GM23338 (cell line): Measurements from ENCODE around the gene MAP2K1. TPM values are rescaled to one million over a fixed set of nuclear protein-coding genes. Genes with fewer than 3 reads are reported as not detected.

Source experiments
- ATAC-seq: fragments of 200-7000 bp; cut with Tn5 transposase; 3 replicates; pipeline ENCODE4 v1.9.1; 2020
- DNase-seq: peaks from one replicate; pipeline ENCODE4 v3.0.0-alpha.2; 2015; ENCODE audit warnings: low spot score
- H2AFZ ChIP-seq: fragments of 200-600 bp; sonication (generic); 2 replicates; pipeline ENCODE4 v1.8.0; 2016; ENCODE audit warnings: antibody characterized with exemption, mild to moderate bottlenecking, moderate library complexity
- H3F3A ChIP-seq: fragments of 200-600 bp; sonication (generic); replicated peaks from 2 replicates; pipeline ENCODE4 v1.8.0; 2017; ENCODE audit warnings: antibody characterized with exemption, mixed run types, low read depth
- H3K27ac ChIP-seq: fragments of 200-600 bp; sonication (generic); 2 replicates; pipeline ENCODE4 v1.6.1; 2016; ENCODE audit warnings: low read depth
- H3K27me3 ChIP-seq: fragments of 200-600 bp; sonication (generic); 2 replicates; pipeline ENCODE4 v1.8.0; 2016; ENCODE audit warnings: mild to moderate bottlenecking, mixed run types, moderate library complexity; ENCODE audit not compliant: insufficient read depth
- H3K36me3 ChIP-seq: fragments of 200-600 bp; sonication (generic); 2 replicates; pipeline ENCODE4 v1.8.0; 2016; ENCODE audit warnings: mild to moderate bottlenecking; ENCODE audit not compliant: insufficient read depth
- H3K4me1 ChIP-seq: fragments of 200-600 bp; sonication (generic); 2 replicates; pipeline ENCODE4 v1.8.0; 2016; ENCODE audit warnings: mild to moderate bottlenecking, moderate library complexity; ENCODE audit not compliant: insufficient read depth
- H3K4me2 ChIP-seq: fragments of 200-600 bp; sonication (generic); 2 replicates; pipeline ENCODE4 v1.7.1; 2017; ENCODE audit warnings: mixed run types
- H3K4me3 ChIP-seq: fragments of 200-600 bp; sonication (generic); 2 replicates; pipeline ENCODE4 v1.6.1; 2016; ENCODE audit warnings: mixed run types
- H3K79me2 ChIP-seq: fragments of 200-600 bp; sonication (generic); replicated peaks from 2 replicates; pipeline ENCODE4 v1.8.0; 2017; ENCODE audit warnings: mild to moderate bottlenecking; ENCODE audit not compliant: insufficient read depth
- H3K9me2 ChIP-seq: fragments of 200-600 bp; sonication (generic); 2 replicates; pipeline ENCODE4 v1.8.0; 2017; ENCODE audit not compliant: insufficient read depth
- H4K20me1 ChIP-seq: fragments of 200-600 bp; sonication (generic); replicated peaks from 2 replicates; pipeline ENCODE4 v1.8.0; 2017; ENCODE audit warnings: mild to moderate bottlenecking; ENCODE audit not compliant: insufficient read depth
- H3K27ac Mint-ChIP-seq: 2 replicates; pipeline ENCODE4 v1.8.0; 2020; ENCODE audit warnings: inconsistent platforms, mild to moderate bottlenecking, moderate library complexity, mixed read lengths
- H3K27me3 Mint-ChIP-seq: 3 replicates; pipeline ENCODE4 v1.8.0; 2022; ENCODE audit warnings: low read depth, mild to moderate bottlenecking, moderate library complexity, mixed read lengths, inconsistent platforms; ENCODE audit not compliant: insufficient read depth, poor library complexity
- H3K36me3 Mint-ChIP-seq: 3 replicates; pipeline ENCODE4 v1.8.0; 2021; ENCODE audit warnings: low read depth, mild to moderate bottlenecking, inconsistent platforms, moderate library complexity, mixed read lengths
- H3K4me1 Mint-ChIP-seq: 3 replicates; pipeline ENCODE4 v1.8.0; 2020; ENCODE audit warnings: mild to moderate bottlenecking, inconsistent platforms, mixed read lengths
- H3K4me3 Mint-ChIP-seq: 3 replicates; pipeline ENCODE4 v1.8.0; 2021; ENCODE audit warnings: moderate library complexity, mild to moderate bottlenecking, inconsistent platforms, mixed read lengths
- H3K9me3 Mint-ChIP-seq: 3 replicates; pipeline ENCODE4 v1.8.0; 2020; ENCODE audit warnings: moderate library complexity, mild to moderate bottlenecking, inconsistent platforms, mixed read lengths
- CREB1 ChIP-seq: fragments of 250-450 bp; sonication (Bioruptor Pico); IDR thresholded peaks from 2 replicates; pipeline ENCODE4 v1.5.0; 2020; ENCODE audit warnings: low read depth, mild to moderate bottlenecking, moderate library complexity
- EZH2 ChIP-seq: fragments of 200-600 bp; sonication (generic); IDR thresholded peaks from one replicate; pipeline ENCODE4 v1.8.0; 2017; ENCODE audit warnings: antibody characterized with exemption, mild to moderate bottlenecking, low read depth; ENCODE audit not compliant: unreplicated experiment
- EZH2phosphoT487 ChIP-seq: fragments of 200-600 bp; sonication (generic); IDR thresholded peaks from one replicate; pipeline ENCODE4 v1.8.1; 2018; ENCODE audit warnings: antibody characterized with exemption; ENCODE audit not compliant: unreplicated experiment
- JUNB ChIP-seq: IDR thresholded peaks from one replicate; pipeline ENCODE4 v1.6.1; 2016; ENCODE audit warnings: antibody characterized with exemption; ENCODE audit not compliant: unreplicated experiment
- POLR2AphosphoS5 ChIP-seq: IDR thresholded peaks from 2 replicates; pipeline ENCODE4 v1.6.1; 2016; ENCODE audit warnings: antibody characterized with exemption, low read depth
- ZNF114 ChIP-seq: fragments of 250-450 bp; sonication (Bioruptor Pico); IDR thresholded peaks from 2 replicates; pipeline ENCODE4 v1.5.0; 2020; ENCODE audit warnings: mild to moderate bottlenecking, moderate library complexity
- ZNF331 ChIP-seq: fragments of 250-450 bp; sonication (Bioruptor Pico); IDR thresholded peaks from 2 replicates; pipeline ENCODE4 v1.5.0; 2020; ENCODE audit warnings: low read depth, mild to moderate bottlenecking, moderate library complexity
- polyA plus RNA-seq: library from polyadenylated mRNA; unstranded; fragments of >200 nt; fragmentation: Nextera tagmentation; extraction: Ambion mirVana; gene quantifications from 2 replicates; pipeline ENCODE4 v1.2.1, GENCODE V29; 2016
- total RNA-seq: library from RNA; depleted of rRNA; stranded (reverse); fragments of >200 nt; shearing (Covaris generic); gene quantifications from 2 replicates; pipeline ENCODE4 v1.2.3, GENCODE V29; 2014
- TF ChIP-seq, protein P1 (sequence below), 2 experiments: fragments of 200-600 bp in 1 of 2; sonication (generic) in 1 of 2; conservative IDR thresholded peaks; 2 replicates each; pipeline versions ENCODE4 v1.5.1 to v1.6.1; 2016 to 2017; ENCODE audit warnings: antibody characterized with exemption in 2 of 2, low read depth in 2 of 2, mild to moderate bottlenecking in 2 of 2, moderate library complexity in 1 of 2
- TF ChIP-seq, protein P2 (sequence below): fragments of 250-450 bp; sonication (Bioruptor Pico); IDR thresholded peaks from 2 replicates; pipeline ENCODE4 v1.5.0; 2020; ENCODE audit warnings: mild to moderate bottlenecking, moderate library complexity

The MAP2K1 gene
- total and polyA plus RNA-seq, 2 experiments from 2014 or later = 42.0 to 68.5 TPM

DNA sequence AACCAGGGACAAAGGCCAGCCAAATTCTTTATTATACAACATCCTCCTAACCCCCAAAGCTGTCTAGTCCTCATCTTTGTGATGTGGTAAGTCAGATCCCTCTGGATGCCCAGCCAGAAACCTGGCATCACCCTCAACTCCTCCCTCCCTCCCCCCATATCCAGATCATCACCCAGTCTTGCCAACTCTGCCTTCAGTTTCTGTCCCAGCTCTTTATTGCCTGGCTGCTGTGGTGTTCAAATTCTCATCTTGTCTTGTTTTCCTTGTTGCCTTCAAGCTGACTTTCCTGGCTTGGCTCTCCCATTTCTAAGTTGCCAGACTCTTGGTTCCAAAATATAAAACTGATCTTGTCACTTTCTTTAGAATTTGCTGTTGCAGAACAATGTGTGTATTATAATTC is 28.6 kb downstream of the MAP2K1 start:
- Mint-ChIP-seq H3K4me3 (no peak overlapping the region), H3K27me3 (peaks cover 3% of the 10 kb centered on the region), H3K36me3 (peaks cover 31% of the 10 kb centered on the region), H3K27ac (no peak overlapping the region), H3K9me3 (peaks cover 23% of the 10 kb centered on the region), H3K4me1 (peaks cover 48% of the 10 kb centered on the region)
- no peaks in the 10 kb centered on the region for H3K27me3 ChIP-seq
- H3K4me2 ChIP-seq = 0 out of 2 replicates have a peak overlapping the region, but pooled peaks have one; percentile 6
- ATAC-seq = no peak
- H3K36me3 ChIP-seq = peaks cover 8% of the 10 kb centered on the region
- H3F3A ChIP-seq = 0 out of 2 replicates have a peak, but pooled peaks cover 3% of the 10 kb centered on the region
- no peak overlapping the region for H3K4me3 ChIP-seq
- TF ChIP-seq, protein P1, sequence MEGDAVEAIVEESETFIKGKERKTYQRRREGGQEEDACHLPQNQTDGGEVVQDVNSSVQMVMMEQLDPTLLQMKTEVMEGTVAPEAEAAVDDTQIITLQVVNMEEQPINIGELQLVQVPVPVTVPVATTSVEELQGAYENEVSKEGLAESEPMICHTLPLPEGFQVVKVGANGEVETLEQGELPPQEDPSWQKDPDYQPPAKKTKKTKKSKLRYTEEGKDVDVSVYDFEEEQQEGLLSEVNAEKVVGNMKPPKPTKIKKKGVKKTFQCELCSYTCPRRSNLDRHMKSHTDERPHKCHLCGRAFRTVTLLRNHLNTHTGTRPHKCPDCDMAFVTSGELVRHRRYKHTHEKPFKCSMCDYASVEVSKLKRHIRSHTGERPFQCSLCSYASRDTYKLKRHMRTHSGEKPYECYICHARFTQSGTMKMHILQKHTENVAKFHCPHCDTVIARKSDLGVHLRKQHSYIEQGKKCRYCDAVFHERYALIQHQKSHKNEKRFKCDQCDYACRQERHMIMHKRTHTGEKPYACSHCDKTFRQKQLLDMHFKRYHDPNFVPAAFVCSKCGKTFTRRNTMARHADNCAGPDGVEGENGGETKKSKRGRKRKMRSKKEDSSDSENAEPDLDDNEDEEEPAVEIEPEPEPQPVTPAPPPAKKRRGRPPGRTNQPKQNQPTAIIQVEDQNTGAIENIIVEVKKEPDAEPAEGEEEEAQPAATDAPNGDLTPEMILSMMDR (conservative IDR thresholded peaks at IDR 0.05; ENCODE audit: low read depth in 2 of 2) = no peak
- no peak for TF ChIP-seq EZH2
- TF ChIP-seq ZNF114 (CRISPR knock-in tag) = no peak
- no peak for TF ChIP-seq EZH2phosphoT487
- no peak for TF ChIP-seq ZNF331 (CRISPR knock-in tag)
- peaks cover 29% of the 10 kb centered on the region for H4K20me1 ChIP-seq
- peaks cover 50% of the 10 kb centered on the region for H3K4me1 ChIP-seq
- H3K79me2 ChIP-seq = peaks cover 100% of the 10 kb centered on the region
- no peak for DNase-seq
- no peak overlapping the region for H2AFZ ChIP-seq
- peak overlapping the region; percentile 52; the same call in 1 of the 2 replicates for H3K27ac ChIP-seq
- no peaks in the 10 kb centered on the region for H3K9me2 ChIP-seq

DNA sequence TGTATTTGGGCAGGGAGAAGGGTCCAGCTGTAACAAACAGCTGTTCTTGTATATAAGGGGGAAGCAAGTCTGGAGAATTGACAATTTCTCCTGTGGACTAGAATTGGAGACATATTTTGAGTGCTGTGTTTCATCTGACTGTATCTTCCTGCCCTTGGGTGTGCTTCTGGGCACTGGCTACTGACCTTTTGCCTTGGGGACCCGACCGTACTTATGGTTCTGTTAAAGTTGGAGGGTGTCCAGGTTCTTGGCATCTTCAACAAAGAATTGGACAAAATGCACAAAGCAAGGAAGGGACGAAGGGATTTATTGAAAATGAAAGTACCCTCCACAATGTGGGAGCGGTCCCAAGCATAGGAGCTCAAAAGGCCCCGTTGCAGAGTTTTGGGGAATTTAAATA is 31.0 kb downstream of the MAP2K1 start:
- H3F3A ChIP-seq = 0 out of 2 replicates have a peak, but pooled peaks cover 3% of the 10 kb centered on the region
- peak overlapping the region; percentile 26; the same call in 1 of the 2 replicates for H3K27ac Mint-ChIP-seq
- H3K4me3 Mint-ChIP-seq = no peak overlapping the region; the same call in 2 of the 3 replicates
- ATAC-seq = no peak; the same call in 2 of the 3 replicates
- no peak for DNase-seq
- no peak overlapping the region for H2AFZ ChIP-seq
- H3K36me3 Mint-ChIP-seq = peaks cover 28% of the 10 kb centered on the region
- no peaks in the 10 kb centered on the region for H3K9me2 ChIP-seq
- H3K4me2 ChIP-seq = peak overlapping the region; percentile 45
- peaks cover 4% of the 10 kb centered on the region for H3K27me3 Mint-ChIP-seq
- H3K36me3 ChIP-seq = peaks cover 8% of the 10 kb centered on the region
- H3K4me1 Mint-ChIP-seq = peaks cover 33% of the 10 kb centered on the region
- peaks cover 35% of the 10 kb centered on the region for H3K4me1 ChIP-seq
- peaks cover 38% of the 10 kb centered on the region for H4K20me1 ChIP-seq
- H3K4me3 ChIP-seq = 0 out of 2 replicates have a peak overlapping the region, but pooled peaks have one; percentile 20
- peak overlapping the region; percentile 42; the same call in 1 of the 2 replicates for H3K27ac ChIP-seq
- H3K79me2 ChIP-seq = peaks cover 96% of the 10 kb centered on the region
- H3K9me3 Mint-ChIP-seq = peaks cover 23% of the 10 kb centered on the region
- H3K27me3 ChIP-seq = no peaks in the 10 kb centered on the region
- TF ChIP-seq POLR2AphosphoS5 (no peak), EZH2phosphoT487 (no peak), EZH2 (no peak), CREB1 (CRISPR knock-in tag) (no peak), ZNF331 (CRISPR knock-in tag) (no peak), ZNF114 (CRISPR knock-in tag) (no peak), JUNB (no peak)
- TF ChIP-seq, protein P2, sequence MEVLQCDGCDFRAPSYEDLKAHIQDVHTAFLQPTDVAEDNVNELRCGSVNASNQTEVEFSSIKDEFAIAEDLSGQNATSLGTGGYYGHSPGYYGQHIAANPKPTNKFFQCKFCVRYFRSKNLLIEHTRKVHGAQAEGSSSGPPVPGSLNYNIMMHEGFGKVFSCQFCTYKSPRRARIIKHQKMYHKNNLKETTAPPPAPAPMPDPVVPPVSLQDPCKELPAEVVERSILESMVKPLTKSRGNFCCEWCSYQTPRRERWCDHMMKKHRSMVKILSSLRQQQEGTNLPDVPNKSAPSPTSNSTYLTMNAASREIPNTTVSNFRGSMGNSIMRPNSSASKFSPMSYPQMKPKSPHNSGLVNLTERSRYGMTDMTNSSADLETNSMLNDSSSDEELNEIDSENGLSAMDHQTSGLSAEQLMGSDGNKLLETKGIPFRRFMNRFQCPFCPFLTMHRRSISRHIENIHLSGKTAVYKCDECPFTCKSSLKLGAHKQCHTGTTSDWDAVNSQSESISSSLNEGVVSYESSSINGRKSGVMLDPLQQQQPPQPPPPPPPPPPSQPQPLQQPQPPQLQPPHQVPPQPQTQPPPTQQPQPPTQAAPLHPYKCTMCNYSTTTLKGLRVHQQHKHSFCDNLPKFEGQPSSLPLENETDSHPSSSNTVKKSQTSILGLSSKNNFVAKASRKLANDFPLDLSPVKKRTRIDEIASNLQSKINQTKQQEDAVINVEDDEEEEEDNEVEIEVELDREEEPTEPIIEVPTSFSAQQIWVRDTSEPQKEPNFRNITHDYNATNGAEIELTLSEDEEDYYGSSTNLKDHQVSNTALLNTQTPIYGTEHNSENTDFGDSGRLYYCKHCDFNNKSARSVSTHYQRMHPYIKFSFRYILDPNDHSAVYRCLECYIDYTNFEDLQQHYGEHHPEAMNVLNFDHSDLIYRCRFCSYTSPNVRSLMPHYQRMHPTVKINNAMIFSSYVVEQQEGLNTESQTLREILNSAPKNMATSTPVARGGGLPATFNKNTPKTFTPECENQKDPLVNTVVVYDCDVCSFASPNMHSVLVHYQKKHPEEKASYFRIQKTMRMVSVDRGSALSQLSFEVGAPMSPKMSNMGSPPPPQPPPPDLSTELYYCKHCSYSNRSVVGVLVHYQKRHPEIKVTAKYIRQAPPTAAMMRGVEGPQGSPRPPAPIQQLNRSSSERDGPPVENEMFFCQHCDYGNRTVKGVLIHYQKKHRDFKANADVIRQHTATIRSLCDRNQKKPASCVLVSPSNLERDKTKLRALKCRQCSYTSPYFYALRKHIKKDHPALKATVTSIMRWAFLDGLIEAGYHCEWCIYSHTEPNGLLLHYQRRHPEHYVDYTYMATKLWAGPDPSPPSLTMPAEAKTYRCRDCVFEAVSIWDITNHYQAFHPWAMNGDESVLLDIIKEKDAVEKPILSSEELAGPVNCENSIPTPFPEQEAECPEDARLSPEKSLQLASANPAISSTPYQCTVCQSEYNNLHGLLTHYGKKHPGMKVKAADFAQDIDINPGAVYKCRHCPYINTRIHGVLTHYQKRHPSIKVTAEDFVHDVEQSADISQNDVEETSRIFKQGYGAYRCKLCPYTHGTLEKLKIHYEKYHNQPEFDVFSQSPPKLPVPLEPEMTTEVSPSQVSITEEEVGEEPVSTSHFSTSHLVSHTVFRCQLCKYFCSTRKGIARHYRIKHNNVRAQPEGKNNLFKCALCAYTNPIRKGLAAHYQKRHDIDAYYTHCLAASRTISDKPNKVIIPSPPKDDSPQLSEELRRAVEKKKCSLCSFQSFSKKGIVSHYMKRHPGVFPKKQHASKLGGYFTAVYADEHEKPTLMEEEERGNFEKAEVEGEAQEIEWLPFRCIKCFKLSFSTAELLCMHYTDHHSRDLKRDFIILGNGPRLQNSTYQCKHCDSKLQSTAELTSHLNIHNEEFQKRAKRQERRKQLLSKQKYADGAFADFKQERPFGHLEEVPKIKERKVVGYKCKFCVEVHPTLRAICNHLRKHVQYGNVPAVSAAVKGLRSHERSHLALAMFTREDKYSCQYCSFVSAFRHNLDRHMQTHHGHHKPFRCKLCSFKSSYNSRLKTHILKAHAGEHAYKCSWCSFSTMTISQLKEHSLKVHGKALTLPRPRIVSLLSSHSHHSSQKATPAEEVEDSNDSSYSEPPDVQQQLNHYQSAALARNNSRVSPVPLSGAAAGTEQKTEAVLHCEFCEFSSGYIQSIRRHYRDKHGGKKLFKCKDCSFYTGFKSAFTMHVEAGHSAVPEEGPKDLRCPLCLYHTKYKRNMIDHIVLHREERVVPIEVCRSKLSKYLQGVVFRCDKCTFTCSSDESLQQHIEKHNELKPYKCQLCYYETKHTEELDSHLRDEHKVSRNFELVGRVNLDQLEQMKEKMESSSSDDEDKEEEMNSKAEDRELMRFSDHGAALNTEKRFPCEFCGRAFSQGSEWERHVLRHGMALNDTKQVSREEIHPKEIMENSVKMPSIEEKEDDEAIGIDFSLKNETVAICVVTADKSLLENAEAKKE = no peak
